ENCODE measurements around the gene FMO4.

FMO4 gene

DNA sequence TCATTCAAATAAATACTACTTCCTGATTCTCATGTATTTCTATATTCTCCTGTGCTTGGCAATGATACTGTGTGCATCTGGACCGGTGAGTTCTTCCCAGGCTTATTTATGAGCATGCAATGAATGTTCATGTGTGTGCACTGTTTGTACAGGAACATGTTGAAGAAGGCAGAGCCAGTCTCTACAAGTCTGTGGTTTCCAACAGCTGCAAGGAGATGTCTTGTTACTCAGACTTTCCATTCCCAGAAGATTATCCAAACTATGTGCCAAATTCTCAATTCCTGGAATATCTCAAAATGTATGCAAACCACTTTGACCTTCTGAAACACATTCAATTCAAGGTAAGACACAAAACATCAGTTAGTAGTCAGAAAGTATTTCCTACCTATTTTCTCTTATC, 46.6 kb upstream of the FMO4 start:
- Histone ChIP-seq H3K27ac (ENCODE audit: low read depth, low read length, poor library complexity, severe bottlenecking) (no peak overlapping the region), H3K4me2 (ENCODE audit: low read length) (no peak overlapping the region), H3K9me2 (ENCODE audit: low read depth, low read length) (no peaks in the 10 kb centered on the region), H4K20me1 (ENCODE audit: insufficient read depth, low read length) (no peaks in the 10 kb centered on the region), H3K4me1 (ENCODE audit: insufficient read depth, low read length, severe bottlenecking) (no peaks in the 10 kb centered on the region), H3K36me3 (ENCODE audit: insufficient read depth, low read length) (no peaks in the 10 kb centered on the region), H3K79me2 (ENCODE audit: insufficient read depth, low read length) (no peaks in the 10 kb centered on the region), H3K4me3 (ENCODE audit: low read depth, low read length, poor library complexity, severe bottlenecking) (no peak overlapping the region), H3F3A (ENCODE audit: insufficient read depth, low read length) (no peaks in the 10 kb centered on the region), H2AFZ (ENCODE audit: low read length) (no peak overlapping the region), H3K9me3 (ENCODE audit: low read length) (no peaks in the 10 kb centered on the region), H3K9ac (ENCODE audit: low read length) (no peak overlapping the region), H3K27me3 (ENCODE audit: insufficient read depth, low read length) (no peaks in the 10 kb centered on the region)
- TF ChIP-seq EZH2 (IDR thresholded peaks at IDR 0.05; ENCODE audit: borderline replicate concordance, low read length): no peak
- TF ChIP-seq, protein P1, sequence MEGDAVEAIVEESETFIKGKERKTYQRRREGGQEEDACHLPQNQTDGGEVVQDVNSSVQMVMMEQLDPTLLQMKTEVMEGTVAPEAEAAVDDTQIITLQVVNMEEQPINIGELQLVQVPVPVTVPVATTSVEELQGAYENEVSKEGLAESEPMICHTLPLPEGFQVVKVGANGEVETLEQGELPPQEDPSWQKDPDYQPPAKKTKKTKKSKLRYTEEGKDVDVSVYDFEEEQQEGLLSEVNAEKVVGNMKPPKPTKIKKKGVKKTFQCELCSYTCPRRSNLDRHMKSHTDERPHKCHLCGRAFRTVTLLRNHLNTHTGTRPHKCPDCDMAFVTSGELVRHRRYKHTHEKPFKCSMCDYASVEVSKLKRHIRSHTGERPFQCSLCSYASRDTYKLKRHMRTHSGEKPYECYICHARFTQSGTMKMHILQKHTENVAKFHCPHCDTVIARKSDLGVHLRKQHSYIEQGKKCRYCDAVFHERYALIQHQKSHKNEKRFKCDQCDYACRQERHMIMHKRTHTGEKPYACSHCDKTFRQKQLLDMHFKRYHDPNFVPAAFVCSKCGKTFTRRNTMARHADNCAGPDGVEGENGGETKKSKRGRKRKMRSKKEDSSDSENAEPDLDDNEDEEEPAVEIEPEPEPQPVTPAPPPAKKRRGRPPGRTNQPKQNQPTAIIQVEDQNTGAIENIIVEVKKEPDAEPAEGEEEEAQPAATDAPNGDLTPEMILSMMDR (IDR thresholded peaks at IDR 0.05; ENCODE audit: low read length): no peak

DNA sequence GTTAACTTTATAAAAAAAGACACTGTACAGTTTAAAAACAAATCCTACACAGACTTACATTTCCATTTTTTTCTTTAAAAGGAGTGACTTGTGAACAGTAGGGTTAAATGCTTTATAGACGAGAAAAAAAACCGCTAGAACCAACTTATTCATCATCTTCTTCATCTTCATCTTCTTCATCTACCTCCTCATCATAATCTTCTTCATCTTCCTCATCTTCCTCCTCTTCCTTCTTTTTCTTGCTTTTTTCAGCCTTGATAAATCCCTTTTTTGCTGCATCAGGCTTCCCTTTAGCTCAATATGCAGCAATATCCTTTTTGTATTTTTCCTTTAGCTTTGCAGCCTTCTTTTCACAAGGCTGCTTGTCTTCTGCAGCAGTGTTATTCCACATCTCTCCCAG, 43.2 kb upstream of the FMO4 start:
- H3K4me2 ChIP-seq (ENCODE audit: low read length): no peak overlapping the region
- no peak overlapping the region for H3K27ac ChIP-seq (ENCODE audit: low read depth, low read length, poor library complexity, severe bottlenecking)
- H4K20me1 ChIP-seq (ENCODE audit: insufficient read depth, low read length): no peaks in the 10 kb centered on the region
- no peak overlapping the region for H3K4me3 ChIP-seq (ENCODE audit: low read depth, low read length, poor library complexity, severe bottlenecking)
- no peaks in the 10 kb centered on the region for H3F3A ChIP-seq (ENCODE audit: insufficient read depth, low read length)
- TF ChIP-seq, protein P1 (IDR thresholded peaks at IDR 0.05; ENCODE audit: low read length): no peak
- TF ChIP-seq EZH2 (IDR thresholded peaks at IDR 0.05; ENCODE audit: borderline replicate concordance, low read length): no peak
- H3K9me3 ChIP-seq (ENCODE audit: low read length): no peaks in the 10 kb centered on the region
- H2AFZ ChIP-seq (ENCODE audit: low read length): no peak overlapping the region
- no peaks in the 10 kb centered on the region for H3K79me2 ChIP-seq (ENCODE audit: insufficient read depth, low read length)
- no peaks in the 10 kb centered on the region for H3K27me3 ChIP-seq (ENCODE audit: insufficient read depth, low read length)
- H3K4me1 ChIP-seq (ENCODE audit: insufficient read depth, low read length, severe bottlenecking): no peaks in the 10 kb centered on the region
- H3K9ac ChIP-seq (ENCODE audit: low read length): no peak overlapping the region
- H3K36me3 ChIP-seq (ENCODE audit: insufficient read depth, low read length): no peaks in the 10 kb centered on the region
- H3K9me2 ChIP-seq (ENCODE audit: low read depth, low read length): no peaks in the 10 kb centered on the region

- H3K79me2 ChIP-seq (ENCODE audit: insufficient read depth, low read length): no peaks in the 10 kb centered on the region
- H4K20me1 ChIP-seq (ENCODE audit: insufficient read depth, low read length): no peaks in the 10 kb centered on the region
- peaks cover 22% of the 10 kb centered on the region for H3K4me1 ChIP-seq (ENCODE audit: insufficient read depth, low read length, severe bottlenecking)
- no peaks in the 10 kb centered on the region for H3F3A ChIP-seq (ENCODE audit: insufficient read depth, low read length)
- no peak overlapping the region for H2AFZ ChIP-seq (ENCODE audit: low read length)
- H3K9me3 ChIP-seq (ENCODE audit: low read length): no peaks in the 10 kb centered on the region
- no peak overlapping the region for H3K27ac ChIP-seq (ENCODE audit: low read depth, low read length, poor library complexity, severe bottlenecking)
- H3K9ac ChIP-seq (ENCODE audit: low read length): no peak overlapping the region
- H3K4me2 ChIP-seq (ENCODE audit: low read length): no peak overlapping the region
- H3K27me3 ChIP-seq (ENCODE audit: insufficient read depth, low read length): no peaks in the 10 kb centered on the region
- no peak for TF ChIP-seq EZH2 (IDR thresholded peaks at IDR 0.05; ENCODE audit: borderline replicate concordance, low read length)
- TF ChIP-seq, protein P1 (IDR thresholded peaks at IDR 0.05; ENCODE audit: low read length): no peak
- no peaks in the 10 kb centered on the region for H3K36me3 ChIP-seq (ENCODE audit: insufficient read depth, low read length)
- no peaks in the 10 kb centered on the region for H3K9me2 ChIP-seq (ENCODE audit: low read depth, low read length)
- H3K4me3 ChIP-seq (ENCODE audit: low read depth, low read length, poor library complexity, severe bottlenecking): no peak overlapping the region
Measured at GRCh38 chr1:171277534-171277933, 36.4 kb upstream of the FMO4 start.

Measured in OCI-LY1 (cell line).